PFSK-1 (cell line): ENCODE data around the gene BOLL.

ENCODE experiments used
- FOXP2 ChIP-seq: optimal IDR thresholded peaks from 2 replicates; pipeline ENCODE3; 2011; ENCODE audit warnings: borderline replicate concordance, control low read depth, inconsistent platforms; ENCODE audit not compliant: insufficient read depth; ENCODE audit errors: extremely low read length, extremely low read depth
- POLR2AphosphoS5 ChIP-seq: IDR thresholded peaks from 2 replicates; pipeline ENCODE4 v1.6.1; 2012; ENCODE audit warnings: low read depth, mild to moderate bottlenecking, control low read depth, low read length, moderate library complexity
- SIN3A ChIP-seq: IDR thresholded peaks from 2 replicates; pipeline ENCODE4 v1.6.1; 2012; ENCODE audit warnings: mild to moderate bottlenecking, low read length, moderate library complexity, borderline replicate concordance; ENCODE audit not compliant: insufficient read depth
- TAF1 ChIP-seq: IDR thresholded peaks from 2 replicates; pipeline ENCODE4 v1.6.1; 2012; ENCODE audit warnings: low read length, control low read depth, borderline replicate concordance; ENCODE audit not compliant: insufficient read depth
- TF ChIP-seq, protein P1 (sequence below), 2 experiments: IDR thresholded peaks; 2 replicates each; pipeline versions ENCODE4 v1.6.1 to v1.8.0; 2011 to 2012; ENCODE audit warnings: low read depth in 2 of 2, low read length in 2 of 2, control low read depth in 1 of 2, inconsistent platforms in 1 of 2, mild to moderate bottlenecking in 1 of 2, moderate library complexity in 1 of 2; ENCODE audit not compliant: insufficient read depth in 1 of 2

BOLL gene

DNA sequence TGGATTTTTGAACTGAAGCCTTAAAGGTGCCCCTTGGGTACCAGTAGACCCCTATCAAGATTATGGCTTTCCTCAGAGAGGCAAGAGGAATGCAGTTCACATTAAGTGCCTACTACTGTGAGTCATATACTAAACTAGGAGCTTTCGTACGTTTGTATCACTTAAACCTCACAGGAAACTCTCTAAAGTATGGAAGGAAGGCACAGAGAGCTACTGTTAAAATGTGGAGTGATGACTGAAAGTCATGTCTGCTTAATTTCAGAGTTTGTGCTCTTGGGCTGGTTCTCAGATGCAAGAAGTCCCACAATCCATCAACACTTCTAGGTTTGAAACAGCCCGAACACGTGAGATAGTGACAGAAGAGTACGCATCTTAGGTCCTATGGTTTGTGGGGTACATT lies 23.9 kb upstream of the BOLL start:
- TF ChIP-seq FOXP2 (no peak), POLR2AphosphoS5 (no peak), TAF1 (no peak), SIN3A (no peak)
- TF ChIP-seq, protein P1, sequence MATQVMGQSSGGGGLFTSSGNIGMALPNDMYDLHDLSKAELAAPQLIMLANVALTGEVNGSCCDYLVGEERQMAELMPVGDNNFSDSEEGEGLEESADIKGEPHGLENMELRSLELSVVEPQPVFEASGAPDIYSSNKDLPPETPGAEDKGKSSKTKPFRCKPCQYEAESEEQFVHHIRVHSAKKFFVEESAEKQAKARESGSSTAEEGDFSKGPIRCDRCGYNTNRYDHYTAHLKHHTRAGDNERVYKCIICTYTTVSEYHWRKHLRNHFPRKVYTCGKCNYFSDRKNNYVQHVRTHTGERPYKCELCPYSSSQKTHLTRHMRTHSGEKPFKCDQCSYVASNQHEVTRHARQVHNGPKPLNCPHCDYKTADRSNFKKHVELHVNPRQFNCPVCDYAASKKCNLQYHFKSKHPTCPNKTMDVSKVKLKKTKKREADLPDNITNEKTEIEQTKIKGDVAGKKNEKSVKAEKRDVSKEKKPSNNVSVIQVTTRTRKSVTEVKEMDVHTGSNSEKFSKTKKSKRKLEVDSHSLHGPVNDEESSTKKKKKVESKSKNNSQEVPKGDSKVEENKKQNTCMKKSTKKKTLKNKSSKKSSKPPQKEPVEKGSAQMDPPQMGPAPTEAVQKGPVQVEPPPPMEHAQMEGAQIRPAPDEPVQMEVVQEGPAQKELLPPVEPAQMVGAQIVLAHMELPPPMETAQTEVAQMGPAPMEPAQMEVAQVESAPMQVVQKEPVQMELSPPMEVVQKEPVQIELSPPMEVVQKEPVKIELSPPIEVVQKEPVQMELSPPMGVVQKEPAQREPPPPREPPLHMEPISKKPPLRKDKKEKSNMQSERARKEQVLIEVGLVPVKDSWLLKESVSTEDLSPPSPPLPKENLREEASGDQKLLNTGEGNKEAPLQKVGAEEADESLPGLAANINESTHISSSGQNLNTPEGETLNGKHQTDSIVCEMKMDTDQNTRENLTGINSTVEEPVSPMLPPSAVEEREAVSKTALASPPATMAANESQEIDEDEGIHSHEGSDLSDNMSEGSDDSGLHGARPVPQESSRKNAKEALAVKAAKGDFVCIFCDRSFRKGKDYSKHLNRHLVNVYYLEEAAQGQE (IDR thresholded peaks at IDR 0.05; ENCODE audit: insufficient read depth in 1 of 2, low read depth in 2 of 2, low read length in 2 of 2) = no peak

DNA sequence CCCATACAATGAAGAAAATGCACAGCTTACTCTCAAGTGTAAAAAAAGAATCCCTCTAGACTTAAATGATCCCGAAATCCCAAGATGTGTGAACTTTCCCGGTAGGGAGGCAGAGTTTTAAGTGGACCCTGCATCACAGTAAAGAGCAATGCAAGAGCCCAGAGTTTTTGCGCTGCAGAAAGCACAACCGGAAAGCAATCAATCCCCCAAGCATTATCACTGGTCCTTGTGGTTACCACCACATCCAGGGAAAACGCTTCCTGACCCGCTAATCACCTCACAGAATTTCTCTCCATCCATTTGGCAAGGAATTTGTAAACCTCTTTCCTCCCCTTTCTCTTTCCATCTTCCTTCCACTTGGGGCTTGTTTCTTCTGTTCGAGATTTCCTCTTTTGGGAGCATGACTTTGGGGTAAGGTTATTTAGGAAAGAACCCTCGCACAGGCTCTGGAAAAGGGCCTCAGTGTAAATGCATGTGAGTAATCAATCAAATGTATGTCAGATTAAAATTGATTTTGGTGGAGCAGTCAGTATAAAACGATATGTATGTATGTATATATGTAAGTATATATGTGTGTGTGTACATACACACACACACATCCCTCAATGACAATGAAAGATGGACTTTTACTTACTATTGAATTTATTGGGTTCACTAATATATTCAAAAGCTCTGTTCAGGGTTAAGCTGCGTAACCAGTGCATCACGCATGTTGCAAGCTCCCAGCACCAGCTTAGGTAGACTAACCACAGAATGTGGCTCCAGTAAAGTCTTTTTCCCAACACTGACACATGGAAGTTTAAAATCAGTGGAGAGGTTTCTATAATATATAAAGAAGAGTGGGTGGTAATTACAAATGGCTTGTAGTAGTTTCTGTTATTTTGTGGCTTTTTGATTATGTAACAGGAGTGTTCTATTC lies 20.9 kb upstream of the BOLL start:
- TF ChIP-seq TAF1 (no peak), SIN3A (no peak), FOXP2 (no peak), POLR2AphosphoS5 (no peak)
- TF ChIP-seq, protein P1 (IDR thresholded peaks at IDR 0.05; ENCODE audit: insufficient read depth in 1 of 2, low read depth in 2 of 2, low read length in 2 of 2) = no peak

DNA sequence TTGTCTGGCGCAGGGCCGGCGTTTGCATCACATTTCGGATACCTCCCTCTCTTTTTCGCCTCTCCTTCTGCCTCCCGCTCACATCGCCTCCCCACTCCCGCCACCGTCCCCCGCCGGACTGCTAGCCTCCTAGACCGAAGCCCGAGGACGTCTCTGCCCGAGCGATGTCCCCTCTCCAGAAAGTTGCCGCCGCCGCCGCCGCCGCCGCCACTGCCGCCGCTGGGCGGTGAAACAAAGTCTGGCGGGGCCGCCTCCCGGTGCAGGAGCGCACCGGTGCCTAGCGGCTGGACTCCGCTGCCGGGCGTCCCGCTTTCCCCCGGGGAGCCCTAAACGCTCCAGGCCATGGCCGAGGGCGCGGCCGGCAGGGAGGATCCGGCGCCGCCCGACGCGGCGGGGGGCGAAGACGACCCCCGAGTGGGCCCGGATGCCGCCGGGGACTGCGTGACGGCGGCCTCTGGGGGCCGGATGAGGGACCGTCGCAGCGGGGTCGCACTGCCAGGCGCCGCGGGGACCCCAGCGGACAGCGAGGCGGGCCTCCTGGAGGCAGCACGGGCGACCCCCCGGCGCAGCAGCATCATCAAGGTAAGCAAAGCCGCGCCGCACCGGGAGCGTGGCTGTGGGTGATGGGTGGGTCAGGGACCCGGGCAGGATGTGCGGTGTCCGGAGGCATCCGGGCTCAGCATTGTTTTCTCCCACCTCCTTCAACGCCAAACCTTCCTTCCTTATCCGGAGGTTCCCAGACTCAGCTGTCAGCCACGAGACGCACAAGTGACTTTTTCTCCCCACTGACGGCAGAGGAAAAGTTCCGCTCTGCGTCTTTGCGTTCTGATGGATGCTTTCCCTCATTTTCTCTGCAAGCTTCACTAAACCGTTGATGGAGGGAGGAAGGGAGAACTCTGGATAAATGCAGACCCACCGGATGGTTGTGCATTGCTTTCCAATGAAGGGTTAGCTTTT lies 19.9 kb upstream of the BOLL start:
- no peak for TF ChIP-seq TAF1
- TF ChIP-seq, protein P1 (IDR thresholded peaks at IDR 0.05; ENCODE audit: insufficient read depth in 1 of 2, low read depth in 2 of 2, low read length in 2 of 2) = no peak
- TF ChIP-seq FOXP2 = no peak
- no peak for TF ChIP-seq SIN3A
- no peak for TF ChIP-seq POLR2AphosphoS5

DNA sequence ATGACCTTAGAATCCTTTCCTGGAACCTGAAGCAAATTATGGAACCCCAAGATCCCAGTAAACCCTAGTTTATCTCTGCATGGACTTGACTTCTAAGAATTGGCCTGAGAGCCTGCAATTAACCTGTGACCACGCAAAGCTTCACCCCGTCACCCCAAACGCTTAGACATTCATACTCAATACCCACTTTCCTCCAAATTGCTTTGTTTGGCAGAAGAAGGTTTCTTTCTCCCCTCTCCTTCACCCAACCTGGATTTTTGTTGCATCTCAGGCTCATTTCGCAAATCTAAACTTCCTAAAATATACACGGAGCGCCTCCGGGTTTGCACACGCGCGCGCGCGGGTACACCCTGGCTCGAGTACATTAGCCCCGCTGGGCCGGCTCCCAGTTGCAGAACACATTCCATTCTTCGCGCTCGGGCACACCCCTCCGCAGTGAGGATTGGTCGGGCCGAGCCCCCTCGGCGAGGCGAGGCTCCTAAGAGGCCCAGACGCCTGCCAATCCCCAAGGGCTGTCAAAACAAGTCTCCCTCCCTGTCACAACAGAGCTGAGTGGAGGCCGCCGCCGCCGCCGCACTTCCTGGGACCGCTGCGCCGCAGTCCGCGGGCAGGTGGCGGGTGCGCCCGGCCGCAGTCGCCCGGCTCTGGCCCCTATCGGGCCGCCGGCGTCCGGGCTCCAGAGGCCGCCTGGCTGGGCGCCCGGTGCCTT lies 19.1 kb upstream of the BOLL start, which contains the start of gene PLCL1:
TSS of gene PLCL1 (plus strand) at position 545 of the 709 bp plus-strand sequence.
- TF ChIP-seq FOXP2 (no peak), SIN3A (peak; percentile 74; the same call in 1 of the 2 replicates)

DNA sequence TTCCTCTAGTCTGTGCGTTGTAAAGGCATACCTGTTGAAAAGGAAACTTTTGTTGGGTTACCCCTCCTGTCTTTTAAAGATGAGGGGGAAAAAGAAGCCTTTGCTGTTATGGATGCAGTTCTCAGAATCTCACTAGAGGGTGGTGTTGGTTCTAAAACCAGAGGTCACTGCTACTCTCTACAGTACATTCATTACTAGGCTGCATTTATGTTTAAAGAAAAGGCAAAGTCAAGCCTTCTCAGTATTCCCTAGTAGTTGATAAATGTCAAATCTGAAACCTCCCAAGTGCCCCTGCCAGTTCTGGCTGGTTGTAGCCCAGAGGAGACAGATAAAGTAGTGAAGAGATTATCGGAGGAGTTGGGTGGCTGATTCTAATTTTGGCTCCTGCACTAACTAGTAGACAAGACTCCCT lies 17.9 kb upstream of the BOLL start:
- no peak for TF ChIP-seq TAF1
- TF ChIP-seq POLR2AphosphoS5 = no peak

DNA sequence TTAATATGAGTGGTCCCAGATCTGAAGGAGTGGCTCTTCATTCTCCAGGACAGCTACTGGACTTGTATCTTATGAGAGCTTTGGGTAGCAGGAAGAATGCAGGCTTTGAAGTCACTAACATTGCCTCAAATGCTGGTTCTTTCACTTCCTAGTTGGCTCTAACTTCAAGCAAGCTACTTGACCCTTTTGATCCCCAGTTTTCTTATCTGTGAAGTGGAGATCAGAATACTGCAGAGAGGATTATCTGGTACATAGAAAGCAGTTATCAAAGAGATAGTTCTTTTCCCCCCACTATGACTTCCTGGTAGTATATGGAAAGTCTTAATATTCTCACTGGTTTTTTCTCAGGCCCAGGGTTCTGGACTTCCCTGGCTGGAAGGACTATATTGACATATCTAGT lies 15.9 kb upstream of the BOLL start:
- TF ChIP-seq SIN3A = no peak
- no peak for TF ChIP-seq FOXP2
- TF ChIP-seq POLR2AphosphoS5 = no peak
- TF ChIP-seq TAF1 = no peak
- TF ChIP-seq, protein P1 (IDR thresholded peaks at IDR 0.05; ENCODE audit: insufficient read depth in 1 of 2, low read depth in 2 of 2, low read length in 2 of 2) = no peak
